Glomerular endothelial cell (primary cell): ENCODE measurements around the gene FIGNL2. TPM values are rescaled to one million over a fixed set of nuclear protein-coding genes. Genes with fewer than 3 reads are reported as not detected.

ENCODE experiments used
- DNase-seq: peaks from one replicate; pipeline ENCODE4 v3.0.0-alpha.2; 2011; ENCODE audit warnings: low read depth, low spot score; ENCODE audit errors: extremely low read depth
- total RNA-seq: library from RNA; depleted of rRNA; stranded (reverse); fragments of >200 nt; gene quantifications from 2 replicates; pipeline ENCODE4 v1.2.3, GENCODE V29; 2015

FIGNL2 gene
- total RNA-seq, 1 donor from 2014 or later: 0.41 TPM

- DNase-seq: no peak
These were observed 30.6 kb upstream of the FIGNL2 start for GRCh38 chr12:51879102-51879501.

GRCh38 chr12:51874486-51874885 lies 26.0 kb upstream of the FIGNL2 start:
- no peak for DNase-seq

GRCh38 chr12:51874000-51874399 lies 25.5 kb upstream of the FIGNL2 start:
- no peak for DNase-seq

- DNase-seq: no peak
These were observed 24.9 kb upstream of the FIGNL2 start for GRCh38 chr12:51873251-51873994.

DNA sequence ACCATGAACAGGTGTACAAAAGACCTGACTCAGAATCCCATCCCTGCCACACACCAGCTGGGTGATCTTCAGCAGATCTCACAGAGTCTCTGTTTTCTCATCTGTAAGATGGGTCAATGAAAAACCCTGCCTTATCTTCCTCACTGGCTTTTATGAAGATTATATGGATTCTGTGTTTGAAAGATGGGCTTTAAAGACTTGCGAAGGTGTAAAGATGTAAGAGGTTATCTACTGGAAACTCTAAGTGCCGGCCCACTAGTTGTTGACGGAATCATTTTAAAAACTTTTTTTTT lies 24.1 kb upstream of the FIGNL2 start:
- no peak for DNase-seq

DNA sequence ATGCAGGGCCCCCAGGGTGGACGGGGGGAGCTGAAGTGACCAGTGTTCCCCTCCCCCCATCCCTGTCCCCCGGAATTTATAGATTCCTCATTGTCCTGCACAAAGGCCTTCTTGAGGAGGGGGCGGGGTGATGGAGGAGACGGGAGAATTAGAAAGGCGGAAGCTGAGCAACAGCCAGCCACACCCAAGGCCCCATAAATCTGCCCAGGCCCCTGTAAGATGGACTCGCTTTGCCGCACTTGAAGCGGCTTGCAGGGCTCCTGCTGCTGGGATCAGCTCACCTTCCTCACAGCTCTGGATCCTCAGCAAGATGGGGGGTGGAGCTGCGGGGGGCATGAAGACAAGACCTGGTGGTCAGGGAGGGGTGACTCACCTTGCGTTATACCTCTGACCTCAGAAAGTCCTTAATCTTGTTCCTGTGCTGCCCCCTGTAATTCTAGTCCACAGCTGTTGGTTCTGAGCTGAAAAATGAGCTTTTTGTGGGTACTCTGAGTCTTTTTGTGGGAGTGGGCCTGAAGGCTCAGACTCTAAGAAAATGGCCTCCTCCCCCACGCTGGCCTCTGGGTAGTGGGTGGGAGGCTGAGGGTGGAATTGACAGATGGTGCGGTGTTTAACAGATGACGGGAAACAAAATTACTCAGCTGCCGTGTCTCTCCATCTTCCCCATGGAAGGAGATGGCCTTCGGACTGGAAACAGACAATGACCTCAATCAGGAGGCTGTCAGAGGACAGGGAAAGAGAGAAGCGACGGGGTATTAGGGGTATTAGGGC lies 23.6 kb upstream of the FIGNL2 start:
- no peak for DNase-seq

- no peak for DNase-seq
These were observed 22.6 kb upstream of the FIGNL2 start for GRCh38 chr12:51871126-51871525.

GRCh38 chr12:51870504-51870903 lies 22.0 kb upstream of the FIGNL2 start:
- DNase-seq: no peak

GRCh38 chr12:51869931-51870330 lies 21.4 kb upstream of the FIGNL2 start:
- no peak for DNase-seq

GRCh38 chr12:51869496-51869865 lies 21.0 kb upstream of the FIGNL2 start:
- no peak for DNase-seq

GRCh38 chr12:51868821-51869495 lies 20.4 kb upstream of the FIGNL2 start:
- DNase-seq: no peak

DNA sequence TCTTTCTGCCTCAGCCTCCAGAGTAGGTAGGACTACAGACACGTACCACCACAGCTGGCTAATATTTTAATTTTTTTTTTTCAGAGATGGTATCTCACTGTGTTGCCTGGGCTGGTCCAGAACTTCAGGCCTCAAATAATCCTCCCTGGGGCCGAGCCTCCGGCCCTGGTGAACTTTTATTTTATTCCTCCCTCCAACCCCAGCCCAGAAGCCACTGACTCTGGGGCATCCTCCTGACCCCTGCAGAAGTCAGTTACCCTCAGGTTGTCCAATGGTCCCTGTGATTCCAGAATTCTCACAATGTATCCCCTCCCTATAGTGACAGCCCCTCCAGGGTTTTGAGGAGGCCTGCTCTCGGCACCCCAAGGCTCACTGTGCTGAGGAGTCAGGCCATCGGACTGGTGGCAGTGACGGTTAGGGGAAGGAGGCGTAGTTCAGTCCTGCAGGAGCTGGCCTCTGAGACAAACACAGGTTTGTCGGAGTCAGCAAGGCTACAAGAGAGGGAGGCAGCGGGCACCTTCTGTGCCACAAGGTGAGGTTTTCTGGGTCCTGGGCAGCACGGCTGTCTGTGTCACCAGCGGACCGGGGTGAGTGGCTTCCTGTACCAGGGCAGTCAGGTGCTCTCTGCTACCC lies 19.4 kb upstream of the FIGNL2 start:
- no peak for DNase-seq

- DNase-seq: no peak
These were observed 18.9 kb upstream of the FIGNL2 start for GRCh38 chr12:51867371-51867770.

- DNase-seq: no peak
These were observed 18.2 kb upstream of the FIGNL2 start for GRCh38 chr12:51866762-51867161.

DNA sequence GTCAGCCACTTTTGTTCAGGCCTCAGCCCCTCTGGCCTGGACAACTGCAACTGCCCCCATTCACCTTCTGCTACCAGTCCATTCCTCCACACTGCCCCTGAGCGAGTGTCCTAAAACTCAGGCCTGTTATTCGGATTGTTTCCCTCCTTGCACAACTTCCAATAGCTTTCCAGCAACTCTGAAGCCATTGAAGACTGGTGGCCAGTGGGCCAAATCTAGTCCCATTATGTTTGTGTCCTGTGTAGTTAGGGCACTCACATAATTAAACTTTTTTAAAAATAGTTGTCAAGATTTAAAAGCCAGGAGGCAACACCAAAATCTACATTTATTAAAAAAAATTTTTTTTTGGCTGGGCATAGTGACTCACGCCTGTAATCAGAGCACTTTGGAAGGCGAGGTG lies 17.8 kb upstream of the FIGNL2 start:
- DNase-seq: no peak

DNA sequence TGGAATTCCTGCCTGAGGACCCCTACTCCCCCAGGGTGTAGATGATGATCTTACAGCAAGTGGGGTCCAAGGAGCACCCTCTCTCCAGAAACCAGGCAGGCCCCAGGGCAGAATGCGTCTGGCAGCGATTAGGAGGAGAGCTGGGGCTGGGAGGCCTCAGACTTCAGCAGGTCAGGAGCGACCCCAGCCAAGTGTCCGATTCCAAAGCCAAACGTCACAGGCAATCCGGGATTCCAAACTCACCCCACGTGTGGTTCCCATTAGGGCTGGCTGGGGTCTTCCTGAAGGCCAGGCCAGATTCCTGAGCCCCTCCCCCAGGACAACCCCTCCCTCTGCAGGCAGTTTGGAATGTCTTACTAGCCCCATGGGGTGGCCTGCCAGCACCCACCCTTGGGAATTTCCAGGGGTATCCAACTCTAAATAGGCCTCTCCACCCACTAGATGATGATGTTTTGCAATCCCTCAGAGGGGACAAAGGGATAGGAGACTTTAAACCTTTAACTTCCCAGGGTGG lies 17.3 kb upstream of the FIGNL2 start:
- no peak for DNase-seq

GRCh38 chr12:51864833-51865670 lies 16.5 kb upstream of the FIGNL2 start:
- DNase-seq: no peak

DNA sequence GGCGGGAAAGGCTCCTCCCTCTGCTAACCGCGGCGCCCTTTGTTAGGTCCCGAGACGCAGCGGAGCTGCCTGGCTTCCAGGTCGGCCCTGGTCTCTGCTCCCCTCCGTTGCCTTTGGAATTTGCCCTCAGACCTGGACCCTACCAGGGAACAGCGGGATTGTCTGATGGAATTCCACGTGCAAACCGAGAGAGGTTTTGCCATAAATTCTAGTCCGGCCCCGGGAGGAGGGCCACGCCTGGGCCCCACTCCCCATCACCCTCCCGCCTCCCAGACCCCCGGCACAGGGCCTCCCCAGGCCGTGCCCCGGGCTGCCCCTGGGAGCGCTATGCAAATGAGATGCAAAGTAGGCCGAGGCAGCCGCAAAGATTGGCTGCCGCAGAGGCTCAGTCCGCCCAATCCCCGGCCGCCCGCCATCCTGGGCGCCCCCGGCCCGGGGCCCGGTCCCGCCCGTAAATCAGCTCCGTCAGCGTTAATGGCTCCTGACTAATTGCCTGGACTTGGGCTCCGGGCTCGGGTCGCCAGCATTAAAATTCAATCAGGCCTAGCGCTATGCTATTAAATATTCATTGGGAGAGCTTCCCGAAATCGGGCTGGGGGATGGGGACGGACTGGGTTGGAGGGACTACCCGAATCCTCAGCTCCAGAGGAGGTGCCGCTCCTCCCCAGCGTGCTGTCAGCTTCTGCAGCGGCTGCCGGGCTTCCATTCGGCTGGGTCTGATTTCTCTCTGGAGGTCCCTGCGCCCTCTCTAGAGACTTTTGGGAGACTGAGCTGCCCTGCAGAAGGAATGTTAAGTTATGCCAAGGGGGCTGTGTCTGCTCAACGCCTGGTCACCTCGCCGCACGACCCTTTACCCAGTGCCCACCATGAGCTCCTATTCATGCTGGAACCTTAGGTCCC lies 15.7 kb upstream of the FIGNL2 start:
- DNase-seq: no peak

- DNase-seq: no peak
These were observed 14.9 kb upstream of the FIGNL2 start for GRCh38 chr12:51863363-51863932.
